ENCODE measurements around the gene RAC3. TPM values are rescaled to one million over a fixed set of nuclear protein-coding genes. Genes with fewer than 3 reads are reported as not detected.

RAC3 gene
- total RNA-seq, 6 experiments from 2014 or later = 4.3 to 8.5 (median 5.6) TPM

GRCh38 chr17:82065193-82065637 is 33.7 kb downstream of the RAC3 start:
- H3K27me3 Mint-ChIP-seq (ENCODE audit: insufficient read depth) = peaks cover 5% of the 10 kb centered on the region; the same call in 1 of the 2 replicates
- H3K27ac Mint-ChIP-seq = no peak overlapping the region
- DNase-seq = no peak
- H3K4me3 Mint-ChIP-seq = peak overlapping the region; percentile 76
- no peaks in the 10 kb centered on the region for H3K4me1 Mint-ChIP-seq (ENCODE audit: low read depth)
- no peaks in the 10 kb centered on the region for H3K9me3 Mint-ChIP-seq
- peaks cover 1% of the 10 kb centered on the region; the same call in 1 of the 2 replicates for H3K36me3 Mint-ChIP-seq (ENCODE audit: low read depth)
- no peak for TF ChIP-seq CTCF (IDR thresholded peaks at IDR 0.05)

GRCh38 chr17:82065638-82066303 is 34.3 kb downstream of the RAC3 start, which contains the start of gene DUS1L:
Gene DUS1L (minus strand): TSS chr17:82065804. CDS start chr17:82065059, 745 bp downstream.
- Mint-ChIP-seq H3K27ac (peak within 1 kb of the TSS; percentile 56), H3K4me1 (ENCODE audit: low read depth) (no peaks in the 10 kb centered on the region), H3K4me3 (peak within 1 kb of the TSS; percentile 76), H3K36me3 (ENCODE audit: low read depth) (no peaks in the 10 kb centered on the region), H3K9me3 (no peaks in the 10 kb centered on the region), H3K27me3 (ENCODE audit: insufficient read depth) (peaks cover 4% of the 10 kb centered on the region; the same call in 1 of the 2 replicates)
- TF ChIP-seq CTCF (IDR thresholded peaks at IDR 0.05) = no peak
- DNase-seq = no peak

GRCh38 chr17:82070611-82071010 is 39.1 kb downstream of the RAC3 start:
- TF ChIP-seq CTCF (IDR thresholded peaks at IDR 0.05) = no peak
- Mint-ChIP-seq H3K9me3 (no peaks in the 10 kb centered on the region), H3K36me3 (ENCODE audit: low read depth) (no peaks in the 10 kb centered on the region), H3K27me3 (ENCODE audit: insufficient read depth) (peaks cover 8% of the 10 kb centered on the region), H3K4me3 (no peak overlapping the region), H3K27ac (no peak overlapping the region), H3K4me1 (ENCODE audit: low read depth) (no peaks in the 10 kb centered on the region)
- no peak for DNase-seq

GRCh38 chr17:82072827-82073226 is 41.3 kb downstream of the RAC3 start:
- Mint-ChIP-seq H3K27ac (no peak overlapping the region), H3K9me3 (no peaks in the 10 kb centered on the region), H3K4me1 (ENCODE audit: low read depth) (no peaks in the 10 kb centered on the region), H3K4me3 (no peak overlapping the region), H3K27me3 (ENCODE audit: insufficient read depth) (peaks cover 15% of the 10 kb centered on the region), H3K36me3 (ENCODE audit: low read depth) (no peaks in the 10 kb centered on the region)
- no peak for DNase-seq
- TF ChIP-seq CTCF (IDR thresholded peaks at IDR 0.05) = no peak

GRCh38 chr17:82073446-82073845 is 42.0 kb downstream of the RAC3 start:
- no peak for TF ChIP-seq CTCF (IDR thresholded peaks at IDR 0.05)
- no peaks in the 10 kb centered on the region for H3K9me3 Mint-ChIP-seq
- no peaks in the 10 kb centered on the region for H3K4me1 Mint-ChIP-seq (ENCODE audit: low read depth)
- H3K27me3 Mint-ChIP-seq (ENCODE audit: insufficient read depth) = peaks cover 15% of the 10 kb centered on the region
- no peak overlapping the region for H3K4me3 Mint-ChIP-seq
- H3K27ac Mint-ChIP-seq = no peak overlapping the region
- no peak for DNase-seq
- H3K36me3 Mint-ChIP-seq (ENCODE audit: low read depth) = 0 out of 2 replicates have a peak, but pooled peaks cover 4% of the 10 kb centered on the region
